ENCODE measurements around the gene RTCB. TPM values are rescaled to one million over a fixed set of nuclear protein-coding genes. Genes with fewer than 3 reads are reported as not detected.

The RTCB gene
- polyA plus RNA-seq, 1 donor, result 80.0 TPM

- DNase-seq, result no peak
- Histone ChIP-seq H3K9me3 (ENCODE audit: control insufficient read depth, low read depth, low read length) (no peaks in the 10 kb centered on the region), H3K27ac (ENCODE audit: low read length) (no peak overlapping the region), H3K4me1 (ENCODE audit: control insufficient read depth, insufficient read depth, low read length) (no peaks in the 10 kb centered on the region), H3K36me3 (ENCODE audit: control insufficient read depth, insufficient read depth, low read length) (peaks cover 73% of the 10 kb centered on the region), H3K4me3 (ENCODE audit: low read length) (no peak overlapping the region), H3K27me3 (ENCODE audit: control insufficient read depth, insufficient read depth, low read length) (no peaks in the 10 kb centered on the region)
- WGBS (ENCODE audit: insufficient coverage, low lambda C conversion rate), result no CpG with 5 or more reads among the region's 4 CpGs
Measured at GRCh38 chr22:32401486-32401885, 10.6 kb downstream of the RTCB start.

DNA sequence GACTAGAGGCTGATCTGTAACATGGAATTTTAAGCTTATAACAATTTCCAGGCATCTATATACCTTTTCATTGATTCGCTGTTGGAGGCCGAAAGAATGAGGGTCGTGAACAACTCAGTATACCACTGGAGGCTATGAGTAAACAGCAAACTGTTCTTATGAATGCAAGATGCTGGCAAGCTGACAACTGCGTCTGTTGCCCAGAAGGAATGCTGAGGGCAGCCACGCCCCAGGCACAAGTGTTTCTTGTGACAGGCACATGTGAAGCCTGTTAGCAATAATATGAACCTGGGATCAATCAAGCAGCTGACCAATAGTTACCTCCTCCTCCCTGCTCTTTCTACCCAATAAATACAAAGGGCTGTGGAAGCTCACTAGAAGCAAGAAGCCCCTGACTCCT lies 15.3 kb downstream of the RTCB start:
- H3K9me3 ChIP-seq (ENCODE audit: control insufficient read depth, low read depth, low read length), result no peaks in the 10 kb centered on the region
- no CpG with 5 or more reads among the region's 5 CpGs for WGBS (ENCODE audit: insufficient coverage, low lambda C conversion rate)
- no peak for DNase-seq
- no peaks in the 10 kb centered on the region for H3K4me1 ChIP-seq (ENCODE audit: control insufficient read depth, insufficient read depth, low read length)
- H3K4me3 ChIP-seq (ENCODE audit: low read length), result no peak overlapping the region
- H3K36me3 ChIP-seq (ENCODE audit: control insufficient read depth, insufficient read depth, low read length), result peaks cover 84% of the 10 kb centered on the region
- no peaks in the 10 kb centered on the region for H3K27me3 ChIP-seq (ENCODE audit: control insufficient read depth, insufficient read depth, low read length)
- no peak overlapping the region for H3K27ac ChIP-seq (ENCODE audit: low read length)

- WGBS (ENCODE audit: insufficient coverage, low lambda C conversion rate), result no CpG with 5 or more reads among the region's 1 CpG
- Histone ChIP-seq H3K27me3 (ENCODE audit: control insufficient read depth, insufficient read depth, low read length) (no peaks in the 10 kb centered on the region), H3K9me3 (ENCODE audit: control insufficient read depth, low read depth, low read length) (no peaks in the 10 kb centered on the region), H3K27ac (ENCODE audit: low read length) (no peak overlapping the region), H3K4me1 (ENCODE audit: control insufficient read depth, insufficient read depth, low read length) (no peaks in the 10 kb centered on the region), H3K4me3 (ENCODE audit: low read length) (no peak overlapping the region), H3K36me3 (ENCODE audit: control insufficient read depth, insufficient read depth, low read length) (peaks cover 84% of the 10 kb centered on the region)
- no peak for DNase-seq
Measured at GRCh38 chr22:32396255-32396654, 15.8 kb downstream of the RTCB start.

GRCh38 chr22:32395107-32395506 lies 16.9 kb downstream of the RTCB start:
- H3K4me1 ChIP-seq (ENCODE audit: control insufficient read depth, insufficient read depth, low read length), result no peaks in the 10 kb centered on the region
- no peak overlapping the region for H3K4me3 ChIP-seq (ENCODE audit: low read length)
- no peak overlapping the region for H3K27ac ChIP-seq (ENCODE audit: low read length)
- WGBS (ENCODE audit: insufficient coverage, low lambda C conversion rate), result 94% methylated on average over 2 of the region's 5 CpGs
- DNase-seq, result no peak
- peaks cover 79% of the 10 kb centered on the region for H3K36me3 ChIP-seq (ENCODE audit: control insufficient read depth, insufficient read depth, low read length)
- H3K27me3 ChIP-seq (ENCODE audit: control insufficient read depth, insufficient read depth, low read length), result no peaks in the 10 kb centered on the region
- no peaks in the 10 kb centered on the region for H3K9me3 ChIP-seq (ENCODE audit: control insufficient read depth, low read depth, low read length)

DNA sequence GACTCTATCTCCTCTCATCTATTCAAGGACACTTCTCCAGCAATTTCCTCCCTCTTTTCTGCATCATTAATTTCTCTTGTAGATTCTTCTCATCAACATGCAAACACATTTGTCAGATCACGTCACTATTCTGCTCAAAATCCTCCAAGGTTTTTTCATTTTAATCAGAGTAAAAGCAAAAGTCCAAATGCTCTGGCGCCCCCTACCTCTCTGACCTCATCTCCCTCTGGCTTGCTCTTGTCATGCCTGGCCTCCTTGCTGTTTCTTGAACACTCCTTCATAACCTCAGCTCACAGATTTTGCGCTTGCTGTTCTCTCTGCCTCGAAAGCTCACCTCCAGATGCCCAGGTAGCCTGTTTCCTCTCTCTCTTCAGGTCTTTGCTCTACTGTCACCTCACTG lies 22.4 kb downstream of the RTCB start:
- Histone ChIP-seq H3K27me3 (ENCODE audit: control insufficient read depth, insufficient read depth, low read length) (no peaks in the 10 kb centered on the region), H3K4me1 (ENCODE audit: control insufficient read depth, insufficient read depth, low read length) (no peaks in the 10 kb centered on the region), H3K27ac (ENCODE audit: low read length) (no peak overlapping the region), H3K9me3 (ENCODE audit: control insufficient read depth, low read depth, low read length) (no peaks in the 10 kb centered on the region), H3K4me3 (ENCODE audit: low read length) (no peak overlapping the region), H3K36me3 (ENCODE audit: control insufficient read depth, insufficient read depth, low read length) (peaks cover 74% of the 10 kb centered on the region)
- 100% methylated on average over 2 of the region's 4 CpGs for WGBS (ENCODE audit: insufficient coverage, low lambda C conversion rate)
- no peak for DNase-seq

DNA sequence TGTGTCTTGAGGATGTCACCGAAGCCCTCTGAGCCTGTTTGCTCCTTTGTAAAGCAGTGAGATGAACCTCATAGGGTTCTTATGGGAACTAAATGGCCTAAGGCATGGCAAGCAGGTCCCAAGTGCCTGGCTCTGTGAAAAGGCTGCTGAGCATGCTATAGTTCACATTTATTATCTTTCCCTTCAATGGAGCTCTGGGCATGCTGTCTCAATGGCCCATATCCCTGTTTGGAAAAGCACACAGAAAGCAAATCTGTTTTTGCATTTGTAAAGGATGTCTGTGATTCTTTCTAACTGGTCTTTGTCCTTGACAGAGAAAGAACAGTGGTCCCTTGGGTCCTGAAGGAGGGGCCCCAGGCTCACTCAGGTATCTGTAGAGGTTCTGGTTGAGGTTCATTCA lies 26.4 kb downstream of the RTCB start:
- Histone ChIP-seq H3K9me3 (ENCODE audit: control insufficient read depth, low read depth, low read length) (no peaks in the 10 kb centered on the region), H3K27ac (ENCODE audit: low read length) (no peak overlapping the region), H3K27me3 (ENCODE audit: control insufficient read depth, insufficient read depth, low read length) (no peaks in the 10 kb centered on the region), H3K36me3 (ENCODE audit: control insufficient read depth, insufficient read depth, low read length) (peaks cover 41% of the 10 kb centered on the region), H3K4me3 (ENCODE audit: low read length) (no peak overlapping the region), H3K4me1 (ENCODE audit: control insufficient read depth, insufficient read depth, low read length) (no peaks in the 10 kb centered on the region)
- no CpG with 5 or more reads among the region's 1 CpG for WGBS (ENCODE audit: insufficient coverage, low lambda C conversion rate)
- DNase-seq, result no peak

- no peaks in the 10 kb centered on the region for H3K9me3 ChIP-seq (ENCODE audit: control insufficient read depth, low read depth, low read length)
- DNase-seq, result no peak
- 79% methylated on average over 2 of the region's 5 CpGs for WGBS (ENCODE audit: insufficient coverage, low lambda C conversion rate)
- H3K27ac ChIP-seq (ENCODE audit: low read length), result no peak overlapping the region
- H3K4me1 ChIP-seq (ENCODE audit: control insufficient read depth, insufficient read depth, low read length), result no peaks in the 10 kb centered on the region
- peaks cover 5% of the 10 kb centered on the region for H3K36me3 ChIP-seq (ENCODE audit: control insufficient read depth, insufficient read depth, low read length)
- H3K4me3 ChIP-seq (ENCODE audit: low read length), result no peak overlapping the region
- no peaks in the 10 kb centered on the region for H3K27me3 ChIP-seq (ENCODE audit: control insufficient read depth, insufficient read depth, low read length)
Measured at GRCh38 chr22:32380991-32381390, 31.1 kb downstream of the RTCB start.

DNA sequence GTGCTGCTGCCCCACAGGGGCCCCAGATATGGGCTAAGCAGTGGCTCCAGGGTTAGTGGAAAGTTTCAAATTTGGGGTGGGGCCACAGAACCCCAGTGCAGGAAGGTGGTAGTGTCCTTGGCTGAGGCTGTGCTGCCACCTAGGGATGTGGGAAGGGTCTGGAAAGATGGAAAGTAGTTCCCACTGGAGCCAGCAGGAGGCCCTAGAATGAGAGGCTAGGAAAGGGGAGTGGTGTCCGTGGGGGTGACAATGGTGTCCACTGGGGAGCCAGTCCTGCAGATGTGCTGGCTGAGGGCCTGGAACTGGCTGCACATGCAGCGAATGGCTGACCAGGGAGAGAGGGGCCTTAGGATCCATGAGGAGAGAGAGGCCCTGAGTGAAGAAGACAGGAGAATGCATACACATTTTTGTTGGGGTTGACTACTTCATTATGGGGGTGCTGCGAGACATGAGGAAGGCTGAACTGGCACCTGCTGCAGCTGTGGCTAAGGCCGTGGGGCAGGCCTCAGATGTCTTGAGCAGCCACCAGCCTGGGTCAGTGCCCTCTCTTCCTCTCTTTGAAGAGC lies 33.3 kb downstream of the RTCB start:
- Histone ChIP-seq H3K27ac (ENCODE audit: low read length) (no peak overlapping the region), H3K36me3 (ENCODE audit: control insufficient read depth, insufficient read depth, low read length) (no peaks in the 10 kb centered on the region), H3K4me1 (ENCODE audit: control insufficient read depth, insufficient read depth, low read length) (no peaks in the 10 kb centered on the region), H3K27me3 (ENCODE audit: control insufficient read depth, insufficient read depth, low read length) (no peaks in the 10 kb centered on the region), H3K9me3 (ENCODE audit: control insufficient read depth, low read depth, low read length) (no peaks in the 10 kb centered on the region), H3K4me3 (ENCODE audit: low read length) (no peak overlapping the region)
- WGBS (ENCODE audit: insufficient coverage, low lambda C conversion rate), result no CpG with 5 or more reads among the region's 4 CpGs
- DNase-seq, result peak; percentile 14

GRCh38 chr22:32376681-32377080 lies 35.4 kb downstream of the RTCB start:
- no peak overlapping the region for H3K27ac ChIP-seq (ENCODE audit: low read length)
- H3K27me3 ChIP-seq (ENCODE audit: control insufficient read depth, insufficient read depth, low read length), result no peaks in the 10 kb centered on the region
- WGBS (ENCODE audit: insufficient coverage, low lambda C conversion rate), result no CpG with 5 or more reads among the region's 5 CpGs
- no peak overlapping the region for H3K4me3 ChIP-seq (ENCODE audit: low read length)
- no peak for DNase-seq
- no peaks in the 10 kb centered on the region for H3K36me3 ChIP-seq (ENCODE audit: control insufficient read depth, insufficient read depth, low read length)
- H3K9me3 ChIP-seq (ENCODE audit: control insufficient read depth, low read depth, low read length), result no peaks in the 10 kb centered on the region
- H3K4me1 ChIP-seq (ENCODE audit: control insufficient read depth, insufficient read depth, low read length), result no peaks in the 10 kb centered on the region

GRCh38 chr22:32375678-32376450 lies 36.2 kb downstream of the RTCB start:
- no peaks in the 10 kb centered on the region for H3K4me1 ChIP-seq (ENCODE audit: control insufficient read depth, insufficient read depth, low read length)
- peak in 1 of 2 donors; percentile 19 for DNase-seq
- WGBS (ENCODE audit: insufficient coverage, low lambda C conversion rate), result no CpG with 5 or more reads among the region's 7 CpGs

GRCh38 chr22:32364210-32364609 lies 47.8 kb downstream of the RTCB start:
- H3K27ac ChIP-seq (ENCODE audit: low read length), result no peak overlapping the region
- no peaks in the 10 kb centered on the region for H3K4me1 ChIP-seq (ENCODE audit: control insufficient read depth, insufficient read depth, low read length)
- DNase-seq, result peak in 1 of 2 donors; percentile 24
- no peaks in the 10 kb centered on the region for H3K27me3 ChIP-seq (ENCODE audit: control insufficient read depth, insufficient read depth, low read length)
- WGBS (ENCODE audit: insufficient coverage, low lambda C conversion rate), result no CpG with 5 or more reads among the region's 5 CpGs
- no peaks in the 10 kb centered on the region for H3K36me3 ChIP-seq (ENCODE audit: control insufficient read depth, insufficient read depth, low read length)
- H3K4me3 ChIP-seq (ENCODE audit: low read length), result no peak overlapping the region
- H3K9me3 ChIP-seq (ENCODE audit: control insufficient read depth, low read depth, low read length), result no peaks in the 10 kb centered on the region

More at GRCh38 chr22:32375678-32376450, 36.2 kb downstream of the RTCB start:
- Histone ChIP-seq H3K9me3 (ENCODE audit: control insufficient read depth, low read depth, low read length) (no peaks in the 10 kb centered on the region), H3K27ac (ENCODE audit: low read length) (no peak overlapping the region), H3K4me3 (ENCODE audit: low read length) (no peak overlapping the region), H3K36me3 (ENCODE audit: control insufficient read depth, insufficient read depth, low read length) (no peaks in the 10 kb centered on the region), H3K27me3 (ENCODE audit: control insufficient read depth, insufficient read depth, low read length) (no peaks in the 10 kb centered on the region)

All from large intestine (tissue), 3 donors.